SK-N-SH treated with all-trans-retinoic acid at 6 μM for 48 hours (cell line): ENCODE data around the gene SEMA3D.
A peak's percentile ranks its signal among the peaks of the same experiment; 100 is the strongest.

ENCODE experiments used
- ATAC-seq: fragments of 200-7000 bp; cut with Tn5 transposase; 3 replicates; pipeline ENCODE4 v1.9.1; 2020; ENCODE audit warnings: mild to moderate bottlenecking, moderate library complexity
- BACH2 ChIP-seq: fragments of 250-450 bp; sonication (Bioruptor Pico); IDR thresholded peaks from 2 replicates; pipeline ENCODE4 v1.9.0; 2021; ENCODE audit warnings: mild to moderate bottlenecking, borderline replicate concordance
- CSDC2 ChIP-seq: fragments of 250-450 bp; sonication (Bioruptor Pico); IDR thresholded peaks from 2 replicates; pipeline ENCODE4 v1.5.0; 2020; ENCODE audit warnings: mild to moderate bottlenecking, moderate library complexity
- CSRNP3 ChIP-seq: fragments of 250-450 bp; sonication (Bioruptor Pico); IDR thresholded peaks from 2 replicates; pipeline ENCODE4 v1.5.1; 2021; ENCODE audit warnings: mild to moderate bottlenecking, moderate library complexity
- ESRRG ChIP-seq: fragments of 250-450 bp; sonication (Bioruptor Pico); IDR thresholded peaks from 2 replicates; pipeline ENCODE4 v1.6.1; 2021; ENCODE audit warnings: mild to moderate bottlenecking
- GLIS3 ChIP-seq: fragments of 250-450 bp; sonication (Bioruptor Pico); IDR thresholded peaks from 2 replicates; pipeline ENCODE4 v1.5.0; 2020; ENCODE audit warnings: mild to moderate bottlenecking, moderate library complexity
- ISL1 ChIP-seq: fragments of 250-450 bp; sonication (Bioruptor Pico); IDR thresholded peaks from 2 replicates; pipeline ENCODE4 v2.1.2; 2022; ENCODE audit warnings: mild to moderate bottlenecking, moderate library complexity
- PATZ1 ChIP-seq: fragments of 250-450 bp; sonication (Bioruptor Pico); IDR thresholded peaks from 2 replicates; pipeline ENCODE4 v1.8.0; 2020; ENCODE audit warnings: mild to moderate bottlenecking, moderate library complexity, borderline replicate concordance
- RARB ChIP-seq: fragments of 250-450 bp; sonication (Bioruptor Pico); IDR thresholded peaks from 2 replicates; pipeline ENCODE4 v1.8.0; 2021; ENCODE audit warnings: mild to moderate bottlenecking, moderate library complexity
- SNAI2 ChIP-seq: fragments of 250-450 bp; sonication (Bioruptor Pico); IDR thresholded peaks from 2 replicates; pipeline ENCODE4 v1.5.0; 2020; ENCODE audit warnings: mild to moderate bottlenecking, moderate library complexity
- TCF4 ChIP-seq: fragments of 250-450 bp; sonication (Bioruptor Pico); IDR thresholded peaks from 2 replicates; pipeline ENCODE4 v1.8.0; 2021; ENCODE audit warnings: mild to moderate bottlenecking, moderate library complexity, borderline replicate concordance
- TOX ChIP-seq: fragments of 250-450 bp; sonication (Bioruptor Pico); IDR thresholded peaks from 2 replicates; pipeline ENCODE4 v1.8.0; 2021; ENCODE audit warnings: mild to moderate bottlenecking, moderate library complexity, borderline replicate concordance
- TSHZ2 ChIP-seq: fragments of 250-450 bp; sonication (Bioruptor Pico); IDR thresholded peaks from 2 replicates; pipeline ENCODE4 v1.5.0; 2020; ENCODE audit warnings: mild to moderate bottlenecking, moderate library complexity
- ZFP3 ChIP-seq: fragments of 250-450 bp; sonication (Bioruptor Pico); IDR thresholded peaks from 2 replicates; pipeline ENCODE4 v1.5.0; 2020; ENCODE audit warnings: mild to moderate bottlenecking, moderate library complexity
- ZFP30 ChIP-seq: fragments of 450-650 bp; formaldehyde crosslinking; IDR thresholded peaks from 2 replicates; pipeline ENCODE4 v1.5.0; 2022; ENCODE audit warnings: mild to moderate bottlenecking, moderate library complexity
- ZNF565 ChIP-seq: fragments of 450-650 bp; formaldehyde crosslinking; conservative IDR thresholded peaks from 2 replicates; pipeline ENCODE4 v1.5.0; 2020; ENCODE audit warnings: low read depth, mild to moderate bottlenecking, moderate library complexity
- ZNF70 ChIP-seq: fragments of 450-650 bp; formaldehyde crosslinking; IDR thresholded peaks from 2 replicates; pipeline ENCODE4 v1.5.0; 2020; ENCODE audit warnings: mild to moderate bottlenecking, moderate library complexity

Gene SEMA3D

GRCh38 chr7:85074016-85074415 is 112.8 kb downstream of the SEMA3D start:
- ATAC-seq: no peak

GRCh38 chr7:85070967-85071628 is 115.8 kb downstream of the SEMA3D start:
- ATAC-seq: peak; percentile 54
- TF ChIP-seq ISL1 (CRISPR knock-in tag) (0 out of 2 replicates have a peak, but pooled peaks have one; percentile 17), PATZ1 (no peak)

More at GRCh38 chr7:85074016-85074415, 112.8 kb downstream of the SEMA3D start:
- TF ChIP-seq TCF4 (CRISPR knock-in tag) (no peak), CSRNP3 (CRISPR knock-in tag) (no peak)
- TF ChIP-seq, all 23 proteins: peak for 0

GRCh38 chr7:85068799-85069198 is 118.1 kb downstream of the SEMA3D start:
- TF ChIP-seq ZNF565 (CRISPR knock-in tag) (no peak), RARB (no peak), ISL1 (CRISPR knock-in tag) (peak; percentile 31; the same call in 1 of the 2 replicates), CSRNP3 (CRISPR knock-in tag) (no peak)

GRCh38 chr7:85067371-85067770 is 119.5 kb downstream of the SEMA3D start:
- no peak for TF ChIP-seq SNAI2 (CRISPR knock-in tag)
- TF ChIP-seq ZFP3 (CRISPR knock-in tag): no peak
- TF ChIP-seq TOX (CRISPR knock-in tag): no peak
- TF ChIP-seq ZNF70 (CRISPR knock-in tag): no peak
- no peak for TF ChIP-seq BACH2
- no peak for TF ChIP-seq RARB
- ATAC-seq: no peak

More at GRCh38 chr7:85068799-85069198, 118.1 kb downstream of the SEMA3D start:
- peak; percentile 68 for ATAC-seq

GRCh38 chr7:85065888-85066485 is 120.9 kb downstream of the SEMA3D start:
- no peak; the same call in 2 of the 3 replicates for ATAC-seq
- no peak for TF ChIP-seq ZFP3 (CRISPR knock-in tag)
- no peak for TF ChIP-seq CSDC2
- TF ChIP-seq TCF4 (CRISPR knock-in tag): no peak
- TF ChIP-seq GLIS3 (CRISPR knock-in tag): no peak
- TF ChIP-seq BACH2: no peak
- TF ChIP-seq ISL1 (CRISPR knock-in tag): peak; percentile 75
- TF ChIP-seq ZFP30: 0 out of 2 replicates have a peak, but pooled peaks have one; percentile 5

GRCh38 chr7:85065306-85065705 is 121.5 kb downstream of the SEMA3D start:
- ATAC-seq: no peak
- no peak for TF ChIP-seq TSHZ2 (CRISPR knock-in tag)
- no peak for TF ChIP-seq ESRRG (CRISPR knock-in tag)
- TF ChIP-seq BACH2: no peak
